ENCODE data around the gene RILP. TPM values are rescaled to one million over a fixed set of nuclear protein-coding genes. Genes with fewer than 3 reads are reported as not detected.

The RILP gene
- total RNA-seq, 2 donors from 2014 or later, result 3.4 to 4.4 TPM

Other genes with a start within 250 kb of the RILP start
- gene YWHAE, start 249.6 kb downstream of the RILP start, total RNA-seq, result 100 to 1,000 TPM; 328 to 339 TPM
- 10 to 100 TPM; 18.7 to 22.9 TPM for gene CRK, start 193.6 kb downstream of the RILP start, total RNA-seq
- 10 to 100 TPM; 32.8 to 49.9 TPM for gene MYO1C, start 157.2 kb downstream of the RILP start, total RNA-seq
- gene INPP5K, start 133.3 kb downstream of the RILP start, total RNA-seq, result 10 to 100 TPM; 48.4 to 51.2 TPM
- 10 to 100 TPM; 36.0 to 40.7 TPM for gene PITPNA, start 87.1 kb downstream of the RILP start, total RNA-seq
- 1 to 10 TPM; 3.4 to 3.8 TPM for gene SLC43A2, start 21.0 kb downstream of the RILP start, total RNA-seq
- gene SCARF1, start 4.1 kb downstream of the RILP start, total RNA-seq, result 1 to 10 TPM; 1.9 to 2.5 TPM
- gene PRPF8, start 35.0 kb upstream of the RILP start, total RNA-seq, result 100 to 1,000 TPM; 332 to 390 TPM
- 1 to 10 TPM in 1 of 2 donors, under 1 TPM in 1; 0.70 to 1.8 TPM for gene TLCD2, start 60.5 kb upstream of the RILP start, total RNA-seq
- 10 to 100 TPM in 1 of 2 donors, 1 to 10 TPM in 1; 9.4 to 11.2 TPM for gene WDR81, start 74.8 kb upstream of the RILP start, total RNA-seq
- 1 to 10 TPM in 1 of 2 donors, under 1 TPM in 1; 0.89 to 1.6 TPM for gene SERPINF2, start 93.0 kb upstream of the RILP start, total RNA-seq
- 1 to 10 TPM in 1 of 2 donors, not detected in 1; 2.2 TPM for gene SERPINF1, start 112.2 kb upstream of the RILP start, total RNA-seq
- 10 to 100 TPM; 23.0 to 30.6 TPM for gene SMYD4, start 180.0 kb upstream of the RILP start, total RNA-seq
- gene RPA1, start 180.1 kb upstream of the RILP start, total RNA-seq, result 100 to 1,000 TPM; 178 to 211 TPM